CD4-positive, alpha-beta memory T cell (primary cell): ENCODE data around the gene ALK. TPM values are rescaled to one million over a fixed set of nuclear protein-coding genes. Genes with fewer than 3 reads are reported as not detected.

Experiments
- CTCF ChIA-PET: fragments of 350-600 bp; sonication (Branson Sonifier 250); formaldehyde crosslinking; loops from one replicate; lab custom pipeline; 2021; ENCODE audit warnings: inconsistent platforms; ENCODE audit not compliant: partially characterized antibody; lab: Charles Lee
- POLR2A ChIA-PET: fragments of 350-600 bp; sonication (Branson Sonifier 250); formaldehyde crosslinking; loops from one replicate; lab custom pipeline; 2021; ENCODE audit not compliant: partially characterized antibody; lab: Charles Lee
- DNase-seq, 5 donors: peaks; one replicate each; pipeline versions ENCODE4 v3.0.0 to v3.0.0-alpha.2; 2020 to 2022; ENCODE audit warnings: mixed read lengths in 1 of 5
- H3K27ac ChIP-seq: one replicate; pipeline ENCODE4 v1.7.0; 2013; ENCODE audit warnings: low read depth, low read length
- H3K27me3 ChIP-seq: 2 replicates; pipeline ENCODE4 v1.7.0; 2013; ENCODE audit warnings: mild to moderate bottlenecking, low read length, moderate library complexity; ENCODE audit not compliant: insufficient read depth
- H3K36me3 ChIP-seq: 2 replicates; pipeline ENCODE4 v1.7.0; 2013; ENCODE audit warnings: mild to moderate bottlenecking, low read length, moderate library complexity; ENCODE audit not compliant: insufficient read depth
- H3K4me1 ChIP-seq: 2 replicates; pipeline ENCODE4 v1.7.0; 2013; ENCODE audit warnings: mild to moderate bottlenecking, low read length, moderate library complexity; ENCODE audit not compliant: insufficient read depth
- H3K4me3 ChIP-seq, 2 donors: one replicate each; pipeline ENCODE4 v1.7.0; 2013; ENCODE audit warnings: low read length in 2 of 2, mild to moderate bottlenecking in 1 of 2
- H3K9me3 ChIP-seq, 2 donors: one replicate each; pipeline ENCODE4 v1.7.0; 2013; ENCODE audit warnings: low read length in 2 of 2, control low read depth in 1 of 2; ENCODE audit not compliant: control insufficient read depth in 1 of 2
- H3K27ac Mint-ChIP-seq, 7 donors: one replicate each; pipeline ENCODE4 v1.8.0; 2020 to 2021; ENCODE audit warnings: mixed read lengths in 7 of 7, mild to moderate bottlenecking in 6 of 7, inconsistent platforms in 3 of 7, moderate library complexity in 3 of 7
- H3K27me3 Mint-ChIP-seq, 2 donors: one replicate each; pipeline ENCODE4 v1.8.0; 2020 to 2021; ENCODE audit warnings: mixed read lengths in 2 of 2
- H3K36me3 Mint-ChIP-seq, 2 donors: one replicate each; pipeline ENCODE4 v1.8.0; 2020 to 2021; ENCODE audit warnings: mixed read lengths in 2 of 2, inconsistent platforms in 1 of 2, mild to moderate bottlenecking in 1 of 2
- H3K4me1 Mint-ChIP-seq, 4 donors: one replicate each; pipeline ENCODE4 v1.8.0; 2020 to 2021; ENCODE audit warnings: mixed read lengths in 4 of 4, mild to moderate bottlenecking in 1 of 4
- H3K4me3 Mint-ChIP-seq, 8 donors: one replicate each; pipeline ENCODE4 v1.8.0; 2020 to 2021; ENCODE audit warnings: mixed read lengths in 8 of 8, mild to moderate bottlenecking in 7 of 8, moderate library complexity in 6 of 8, inconsistent platforms in 3 of 8
- H3K9me3 Mint-ChIP-seq, 8 donors: one replicate each; pipeline ENCODE4 v1.8.0; 2020 to 2021; ENCODE audit warnings: mixed read lengths in 8 of 8, mild to moderate bottlenecking in 5 of 8, inconsistent platforms in 3 of 8, moderate library complexity in 1 of 8
- intact Hi-C: fragments of 100-400 bp; cut with micrococcal nuclease; formaldehyde crosslinking; loops from one replicate; pipeline ENCODE4 v1.15.1; 2023
- polyA plus RNA-seq, 2 donors: library from polyadenylated mRNA; unstranded; fragments of 300-500 nt; fragmentation: Illumina TruSeq; gene quantifications; one replicate each; pipeline ENCODE4 v1.2.3, GENCODE V29; 2021
- total RNA-seq, 2 experiments: library from RNA; stranded (reverse); gene quantifications; one replicate each; pipeline ENCODE4 v1.2.3, GENCODE V29; 2021

Gene ALK
- total and polyA plus RNA-seq, 4 experiments from 2014 or later = 0.07 TPM; not detected in 3

DNA sequence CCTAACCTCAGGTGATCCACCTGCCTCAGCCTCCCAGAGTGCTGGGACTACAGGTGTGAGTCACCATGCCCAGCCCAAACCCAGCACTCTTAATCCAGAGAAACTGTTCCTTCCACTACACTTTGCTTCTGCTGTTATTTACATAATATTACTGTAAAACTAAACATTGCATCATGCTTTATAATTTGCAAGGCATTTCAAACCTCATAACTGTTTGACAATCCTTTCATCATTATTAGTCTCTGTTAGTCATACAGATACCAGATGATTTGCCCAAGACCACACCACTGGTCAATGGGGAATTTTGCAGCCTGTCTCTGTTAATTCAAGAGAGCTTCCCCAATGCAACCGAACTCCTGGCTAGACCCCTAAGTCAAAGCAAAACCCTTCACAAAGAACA is 338.3 kb downstream of the ALK start:
- H3K27ac ChIP-seq = no peak overlapping the region
- DNase-seq = no peak
- no peaks in the 10 kb centered on the region for H3K9me3 ChIP-seq
- H3K4me1 ChIP-seq = no peaks in the 10 kb centered on the region
- peaks cover under 1 to 14% of the 10 kb centered on the region in 2 donors for H3K27me3 Mint-ChIP-seq
- POLR2A ChIA-PET = no interaction called here
- no peaks in the 10 kb centered on the region for H3K27me3 ChIP-seq
- CTCF ChIA-PET = no interaction called here
- no peaks in the 10 kb centered on the region for H3K4me1 Mint-ChIP-seq
- no peaks in the 10 kb centered on the region for H3K36me3 Mint-ChIP-seq
- H3K27ac Mint-ChIP-seq = no peak overlapping the region
- no peak overlapping the region for H3K4me3 Mint-ChIP-seq
- no peak overlapping the region for H3K4me3 ChIP-seq
- H3K9me3 Mint-ChIP-seq = no peaks in the 10 kb centered on the region
- no peaks in the 10 kb centered on the region for H3K36me3 ChIP-seq
- intact Hi-C loops = no loop called here

DNA sequence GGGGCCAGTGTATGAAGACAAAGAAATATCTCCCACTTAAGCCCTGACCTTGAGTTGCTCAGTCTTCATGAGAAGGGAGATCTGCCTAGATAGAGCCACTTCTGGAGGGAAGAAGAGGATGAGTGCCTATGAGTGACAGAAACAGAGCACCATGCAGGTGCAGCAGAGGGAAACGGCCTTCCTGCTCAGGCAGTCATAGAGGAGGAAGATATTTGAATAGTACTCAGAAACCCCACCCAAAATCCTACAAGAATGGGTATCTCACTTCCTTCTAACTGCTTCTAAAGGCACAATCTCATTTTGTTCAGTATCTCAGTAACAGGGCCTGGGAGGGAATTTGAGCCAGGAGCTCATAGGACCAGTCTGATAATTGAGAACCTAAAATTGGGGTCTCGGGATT is 339.3 kb downstream of the ALK start:
- Histone ChIP-seq H3K27ac (no peak overlapping the region), H3K9me3 (no peaks in the 10 kb centered on the region), H3K4me3 (no peak overlapping the region), H3K36me3 (no peaks in the 10 kb centered on the region), H3K4me1 (no peaks in the 10 kb centered on the region), H3K27me3 (no peaks in the 10 kb centered on the region)
- Mint-ChIP-seq H3K27me3 (peaks cover 2 to 14% of the 10 kb centered on the region in 2 donors), H3K4me3 (no peak overlapping the region), H3K9me3 (no peaks in the 10 kb centered on the region), H3K4me1 (no peaks in the 10 kb centered on the region), H3K36me3 (no peaks in the 10 kb centered on the region), H3K27ac (no peak overlapping the region)
- DNase-seq = no peak
- ChIA-PET POLR2A (no interaction called here), CTCF (no interaction called here)
- intact Hi-C loops = no loop called here

DNA sequence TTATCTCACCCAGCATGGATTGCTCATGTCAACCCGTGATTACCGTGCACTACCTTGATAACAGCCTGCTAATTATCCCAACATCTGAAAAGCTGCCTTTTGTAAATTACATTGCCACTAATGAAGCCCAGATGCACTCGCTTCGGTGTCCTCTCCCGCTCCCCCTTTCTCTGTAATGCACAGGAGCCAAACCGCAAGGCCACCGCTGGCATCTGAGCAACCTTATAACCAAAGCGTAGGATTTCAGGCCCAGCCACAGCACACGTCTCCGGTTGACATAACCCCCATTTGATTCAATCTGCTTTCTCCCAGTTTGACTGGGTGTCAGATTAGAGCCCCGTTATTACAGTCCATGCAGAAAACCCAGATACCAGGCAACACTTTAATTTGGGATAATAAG is 341.2 kb downstream of the ALK start:
- no peak overlapping the region for H3K4me3 Mint-ChIP-seq
- CTCF ChIA-PET = no interaction called here
- no peaks in the 10 kb centered on the region for H3K9me3 Mint-ChIP-seq
- H3K27ac Mint-ChIP-seq = no peak overlapping the region
- POLR2A ChIA-PET = no interaction called here
- H3K27me3 Mint-ChIP-seq = peaks cover 2 to 14% of the 10 kb centered on the region in 2 donors
- no peak overlapping the region for H3K27ac ChIP-seq
- H3K4me3 ChIP-seq = no peak overlapping the region
- H3K4me1 ChIP-seq = no peaks in the 10 kb centered on the region
- no peaks in the 10 kb centered on the region for H3K36me3 ChIP-seq
- H3K9me3 ChIP-seq = no peaks in the 10 kb centered on the region
- no peaks in the 10 kb centered on the region for H3K4me1 Mint-ChIP-seq
- H3K36me3 Mint-ChIP-seq = no peaks in the 10 kb centered on the region
- DNase-seq = no peak
- no peaks in the 10 kb centered on the region for H3K27me3 ChIP-seq
- intact Hi-C loops = no loop called here

DNA sequence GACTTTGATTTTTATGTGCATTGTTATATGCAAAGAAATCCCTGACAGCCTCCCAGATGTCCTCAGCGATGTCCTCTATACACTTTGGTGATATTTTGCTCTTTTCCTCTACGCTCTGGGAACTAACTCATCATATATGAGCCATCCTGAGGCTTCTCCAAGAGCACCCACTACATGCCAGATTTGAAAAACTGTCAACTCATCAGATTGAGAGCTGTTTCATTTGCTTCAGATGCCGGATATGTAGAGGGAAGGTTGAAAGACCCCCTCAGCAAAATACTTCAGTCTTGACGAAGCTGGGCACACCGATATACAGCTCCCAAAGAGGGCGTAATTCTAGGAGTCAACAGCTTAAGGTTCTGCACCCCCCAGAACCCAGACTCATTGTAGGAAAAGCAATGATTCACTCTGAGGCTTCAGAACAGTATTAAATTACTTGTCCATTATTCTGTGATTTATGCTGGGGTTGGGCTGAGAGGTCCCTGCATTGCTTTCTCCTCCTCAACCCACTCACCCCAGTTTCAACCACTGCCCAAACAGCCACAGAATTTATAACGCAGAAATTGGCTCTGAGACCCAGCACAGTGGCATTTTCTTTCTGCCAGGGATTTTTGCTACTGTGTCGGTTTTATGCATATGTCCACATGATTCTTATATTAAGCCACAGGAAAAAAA is 341.8 kb downstream of the ALK start:
- CTCF ChIA-PET = no interaction called here
- no peak overlapping the region for H3K27ac Mint-ChIP-seq
- H3K36me3 Mint-ChIP-seq = no peaks in the 10 kb centered on the region
- Histone ChIP-seq H3K4me3 (no peak overlapping the region), H3K27ac (no peak overlapping the region), H3K36me3 (no peaks in the 10 kb centered on the region), H3K9me3 (no peaks in the 10 kb centered on the region), H3K4me1 (no peaks in the 10 kb centered on the region), H3K27me3 (no peaks in the 10 kb centered on the region)
- POLR2A ChIA-PET = no interaction called here
- H3K4me1 Mint-ChIP-seq = no peaks in the 10 kb centered on the region
- intact Hi-C loops = no loop called here
- H3K9me3 Mint-ChIP-seq = no peaks in the 10 kb centered on the region
- peaks cover 2 to 14% of the 10 kb centered on the region in 2 donors for H3K27me3 Mint-ChIP-seq
- no peak for DNase-seq
- no peak overlapping the region for H3K4me3 Mint-ChIP-seq

DNA sequence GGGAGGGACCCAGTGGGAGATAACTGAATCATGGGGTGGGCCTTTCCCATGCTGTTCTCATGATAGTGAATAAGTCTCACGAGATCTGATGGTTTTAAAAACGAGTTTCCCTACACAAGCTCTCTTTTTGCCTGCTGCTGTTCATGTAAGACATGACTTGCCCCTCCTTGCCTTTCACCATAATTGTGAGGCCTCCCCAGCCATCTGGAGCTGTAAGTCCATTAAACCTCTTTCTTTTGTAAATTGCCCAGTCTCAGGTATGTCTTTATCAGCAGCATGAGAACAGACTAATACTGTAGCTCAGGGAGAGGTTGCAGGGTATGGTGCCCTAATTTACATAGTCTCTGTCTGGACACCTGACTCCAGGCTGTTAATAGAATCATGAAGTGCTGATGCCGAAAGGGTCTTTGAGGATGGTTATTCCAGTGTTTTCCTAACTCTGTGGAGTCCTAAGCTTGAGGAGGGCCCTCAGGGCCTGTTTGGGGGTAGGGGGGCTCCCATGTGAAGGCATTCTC is 343.2 kb downstream of the ALK start:
- Histone ChIP-seq H3K27me3 (no peaks in the 10 kb centered on the region), H3K36me3 (no peaks in the 10 kb centered on the region), H3K9me3 (no peaks in the 10 kb centered on the region), H3K4me3 (no peak overlapping the region), H3K4me1 (no peaks in the 10 kb centered on the region), H3K27ac (no peak overlapping the region)
- ChIA-PET POLR2A (no interaction called here), CTCF (no interaction called here)
- H3K4me1 Mint-ChIP-seq = no peaks in the 10 kb centered on the region
- no peaks in the 10 kb centered on the region for H3K36me3 Mint-ChIP-seq
- intact Hi-C loops = no loop called here
- peaks cover 2 to 11% of the 10 kb centered on the region in 2 donors for H3K27me3 Mint-ChIP-seq
- H3K9me3 Mint-ChIP-seq = no peaks in the 10 kb centered on the region
- DNase-seq = no peak
- no peak overlapping the region for H3K27ac Mint-ChIP-seq
- H3K4me3 Mint-ChIP-seq = no peak overlapping the region

DNA sequence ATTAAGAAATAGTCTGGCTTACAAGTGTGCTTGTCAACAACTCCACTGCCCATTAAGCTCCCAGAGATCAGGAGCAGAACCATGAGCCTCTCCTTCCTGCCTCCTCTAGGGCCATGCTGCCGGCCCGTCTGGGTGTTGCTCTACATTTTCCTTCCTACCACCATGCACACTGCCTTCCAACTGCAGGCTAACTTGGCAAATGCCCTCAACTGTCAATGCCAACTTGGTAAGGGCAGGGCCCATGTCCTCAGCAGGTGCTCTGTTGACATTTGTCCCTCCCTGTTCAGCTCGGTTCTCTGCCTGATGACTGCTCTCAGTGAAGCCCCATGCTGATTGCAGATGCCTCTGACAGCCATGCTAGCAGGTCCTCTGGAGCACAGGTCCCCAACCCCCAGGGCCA is 345.2 kb downstream of the ALK start:
- H3K9me3 Mint-ChIP-seq = no peaks in the 10 kb centered on the region
- H3K36me3 Mint-ChIP-seq = no peaks in the 10 kb centered on the region
- no peak overlapping the region for H3K4me3 Mint-ChIP-seq
- no peaks in the 10 kb centered on the region for H3K36me3 ChIP-seq
- no peaks in the 10 kb centered on the region for H3K4me1 ChIP-seq
- no peak overlapping the region for H3K4me3 ChIP-seq
- H3K27ac ChIP-seq = no peak overlapping the region
- ChIA-PET POLR2A (no interaction called here), CTCF (no interaction called here)
- H3K27me3 Mint-ChIP-seq = peaks cover 2 to 4% of the 10 kb centered on the region in 2 donors
- intact Hi-C loops = no loop called here
- H3K27ac Mint-ChIP-seq = no peak overlapping the region
- H3K4me1 Mint-ChIP-seq = no peaks in the 10 kb centered on the region
- H3K9me3 ChIP-seq = no peaks in the 10 kb centered on the region
- H3K27me3 ChIP-seq = no peaks in the 10 kb centered on the region
- no peak for DNase-seq

DNA sequence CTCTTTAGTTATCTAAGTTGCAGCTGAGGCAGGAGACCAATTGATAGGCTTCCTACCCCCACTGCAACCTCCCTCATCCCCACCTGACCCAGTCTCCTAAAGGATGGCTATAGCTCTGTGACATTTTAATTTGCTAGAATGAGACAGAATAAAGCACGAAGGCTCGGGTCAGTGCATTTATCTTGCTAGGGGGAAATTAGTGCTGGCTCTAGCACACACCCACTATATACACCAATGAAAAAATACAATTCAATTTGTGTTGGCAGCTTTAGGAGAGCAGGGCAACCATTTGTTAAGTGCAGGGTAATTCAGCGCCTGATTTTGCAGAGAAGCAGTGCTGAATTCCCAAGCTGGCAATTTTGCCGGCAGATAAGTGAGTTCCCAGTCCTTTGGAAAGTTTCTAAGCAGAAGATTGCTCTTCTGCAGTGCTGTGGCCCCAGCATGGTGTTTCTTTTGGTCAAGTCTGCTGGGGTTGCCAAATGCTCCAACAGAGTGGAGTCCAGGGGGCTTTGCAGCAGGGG is 346.0 kb downstream of the ALK start:
- Histone ChIP-seq H3K4me3 (no peak overlapping the region), H3K27me3 (no peaks in the 10 kb centered on the region), H3K27ac (no peak overlapping the region), H3K9me3 (no peaks in the 10 kb centered on the region), H3K4me1 (no peaks in the 10 kb centered on the region), H3K36me3 (no peaks in the 10 kb centered on the region)
- POLR2A ChIA-PET = no interaction called here
- no peak for DNase-seq
- Mint-ChIP-seq H3K4me1 (no peaks in the 10 kb centered on the region), H3K9me3 (no peaks in the 10 kb centered on the region), H3K4me3 (no peak overlapping the region), H3K27ac (no peak overlapping the region), H3K36me3 (no peaks in the 10 kb centered on the region), H3K27me3 (peaks cover 2 to 4% of the 10 kb centered on the region in 2 donors)
- intact Hi-C loops = no loop called here
- CTCF ChIA-PET = no interaction called here
